Right lobe of liver (tissue), 4 donors: ENCODE data around the gene PTCHD4.

Experiments
- POLR2A ChIP-seq: fragments of 450-650 bp; IDR thresholded peaks from one replicate; pipeline ENCODE4 v1.6.1; 2017; ENCODE audit warnings: antibody characterized with exemption, mild to moderate bottlenecking
- TF ChIP-seq, protein P1 (sequence below), 4 donors: fragments of 200-600 bp in 3 of 4; fragments of 450-650 bp in 1 of 4; IDR thresholded peaks; one replicate each; pipeline versions ENCODE4 v1.5.1 to v1.8.0; 2016 to 2022; ENCODE audit warnings: antibody characterized with exemption in 4 of 4, mild to moderate bottlenecking in 2 of 4
- donor health status: DM: no; HTN: no; CAD: no.
- donor health status: DM: no; HTN: no; CAD: no.
- donor health status: DM: no; HTN: yes; CAD: no.

DNA sequence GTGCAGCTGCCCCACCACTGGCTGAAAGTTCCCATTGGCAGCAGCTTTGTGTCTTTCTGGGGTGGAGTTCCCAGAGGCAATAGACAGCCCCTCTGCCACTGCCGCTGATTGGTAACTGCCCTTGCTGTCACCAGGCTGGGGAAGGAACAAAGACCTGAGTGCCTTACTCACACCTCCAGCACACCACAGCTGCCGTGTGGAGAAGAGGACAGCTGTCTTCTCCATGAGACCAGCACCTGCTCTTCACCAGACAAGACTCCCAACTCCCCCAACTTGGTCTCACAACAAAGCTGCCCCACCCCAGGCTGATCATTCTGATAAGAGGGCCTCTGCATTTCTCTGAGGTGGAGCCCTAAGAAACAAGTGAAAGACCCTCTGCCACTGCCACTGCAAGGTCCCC lies 39.7 kb upstream of the PTCHD4 start:
- TF ChIP-seq, protein P1, sequence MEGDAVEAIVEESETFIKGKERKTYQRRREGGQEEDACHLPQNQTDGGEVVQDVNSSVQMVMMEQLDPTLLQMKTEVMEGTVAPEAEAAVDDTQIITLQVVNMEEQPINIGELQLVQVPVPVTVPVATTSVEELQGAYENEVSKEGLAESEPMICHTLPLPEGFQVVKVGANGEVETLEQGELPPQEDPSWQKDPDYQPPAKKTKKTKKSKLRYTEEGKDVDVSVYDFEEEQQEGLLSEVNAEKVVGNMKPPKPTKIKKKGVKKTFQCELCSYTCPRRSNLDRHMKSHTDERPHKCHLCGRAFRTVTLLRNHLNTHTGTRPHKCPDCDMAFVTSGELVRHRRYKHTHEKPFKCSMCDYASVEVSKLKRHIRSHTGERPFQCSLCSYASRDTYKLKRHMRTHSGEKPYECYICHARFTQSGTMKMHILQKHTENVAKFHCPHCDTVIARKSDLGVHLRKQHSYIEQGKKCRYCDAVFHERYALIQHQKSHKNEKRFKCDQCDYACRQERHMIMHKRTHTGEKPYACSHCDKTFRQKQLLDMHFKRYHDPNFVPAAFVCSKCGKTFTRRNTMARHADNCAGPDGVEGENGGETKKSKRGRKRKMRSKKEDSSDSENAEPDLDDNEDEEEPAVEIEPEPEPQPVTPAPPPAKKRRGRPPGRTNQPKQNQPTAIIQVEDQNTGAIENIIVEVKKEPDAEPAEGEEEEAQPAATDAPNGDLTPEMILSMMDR (IDR thresholded peaks at IDR 0.05): no peak
- TF ChIP-seq POLR2A: no peak
